ENCODE data around the gene RRBP1.

DNA sequence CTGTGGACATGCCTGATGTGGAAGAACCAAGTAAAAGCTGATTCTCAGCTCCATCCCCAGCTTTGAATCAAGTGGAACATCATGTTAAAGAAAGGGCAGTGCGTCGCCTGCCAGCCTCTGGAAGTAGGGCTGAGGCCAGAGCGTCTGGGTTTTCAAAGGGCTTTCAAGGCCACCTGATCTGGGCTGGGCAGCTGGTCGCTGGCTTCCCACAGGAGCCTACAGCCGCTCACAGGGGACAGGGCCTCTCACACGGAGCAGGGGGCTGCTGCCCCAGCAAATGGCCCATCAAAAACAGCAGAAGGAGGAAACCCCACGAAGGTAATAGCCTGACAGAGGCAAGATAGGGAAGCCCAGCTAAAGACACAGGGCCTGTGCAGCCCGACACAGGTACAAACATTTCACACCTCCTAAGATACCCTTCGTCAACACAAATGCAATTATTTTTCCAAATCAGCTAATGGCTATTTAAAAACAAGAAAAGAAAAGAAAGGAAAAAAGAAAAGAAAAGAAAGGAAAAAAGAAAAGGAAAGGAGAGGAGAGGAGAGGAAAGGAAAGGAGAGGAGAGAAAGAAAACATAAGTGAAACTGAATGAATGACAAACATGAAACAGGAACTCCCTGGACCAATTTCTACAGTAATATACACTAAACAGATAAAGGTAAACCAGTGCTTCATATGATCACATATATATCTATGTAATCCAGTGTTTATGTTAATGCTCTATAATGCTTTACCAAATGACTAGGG is 24.8 kb downstream of the RRBP1 start:
- TF ChIP-seq, protein P1, sequence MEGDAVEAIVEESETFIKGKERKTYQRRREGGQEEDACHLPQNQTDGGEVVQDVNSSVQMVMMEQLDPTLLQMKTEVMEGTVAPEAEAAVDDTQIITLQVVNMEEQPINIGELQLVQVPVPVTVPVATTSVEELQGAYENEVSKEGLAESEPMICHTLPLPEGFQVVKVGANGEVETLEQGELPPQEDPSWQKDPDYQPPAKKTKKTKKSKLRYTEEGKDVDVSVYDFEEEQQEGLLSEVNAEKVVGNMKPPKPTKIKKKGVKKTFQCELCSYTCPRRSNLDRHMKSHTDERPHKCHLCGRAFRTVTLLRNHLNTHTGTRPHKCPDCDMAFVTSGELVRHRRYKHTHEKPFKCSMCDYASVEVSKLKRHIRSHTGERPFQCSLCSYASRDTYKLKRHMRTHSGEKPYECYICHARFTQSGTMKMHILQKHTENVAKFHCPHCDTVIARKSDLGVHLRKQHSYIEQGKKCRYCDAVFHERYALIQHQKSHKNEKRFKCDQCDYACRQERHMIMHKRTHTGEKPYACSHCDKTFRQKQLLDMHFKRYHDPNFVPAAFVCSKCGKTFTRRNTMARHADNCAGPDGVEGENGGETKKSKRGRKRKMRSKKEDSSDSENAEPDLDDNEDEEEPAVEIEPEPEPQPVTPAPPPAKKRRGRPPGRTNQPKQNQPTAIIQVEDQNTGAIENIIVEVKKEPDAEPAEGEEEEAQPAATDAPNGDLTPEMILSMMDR (IDR thresholded peaks at IDR 0.05) = no peak
- no peak for TF ChIP-seq POLR2A (IDR thresholded peaks at IDR 0.05)
- no peak for TF ChIP-seq POLR2AphosphoS5 (IDR thresholded peaks at IDR 0.05; ENCODE audit: insufficient read depth in 1 of 2, low read depth in 1 of 2)

Measured in vagina (tissue), 2 donors.